Retinal pigment epithelial cell (primary cell): ENCODE results near the gene ACTRT3.

Experiments
- DNase-seq: peaks from one replicate; pipeline ENCODE4 v3.0.0-alpha.2; 2010; ENCODE audit warnings: low read depth
- H3K4me3 ChIP-seq: 2 replicates; pipeline ENCODE4 v1.5.1; 2011; ENCODE audit warnings: mild to moderate bottlenecking, low read length, control low read depth, moderate library complexity
- CTCF ChIP-seq: conservative IDR thresholded peaks from 2 replicates; pipeline ENCODE4 v1.5.1; 2011; ENCODE audit warnings: low read depth, low read length, control low read depth, inconsistent platforms

The ACTRT3 gene

GRCh38 chr3:169769287-169770181 lies at the start of gene ACTRT3:
TSS of gene ACTRT3 (minus strand) at chr3:169769561. CDS start at chr3:169769520, 41 bp downstream.
- peak; percentile 3 for TF ChIP-seq CTCF
- H3K4me3 ChIP-seq = peak within 1 kb of the TSS; percentile 90
- DNase-seq = no peak

GRCh38 chr3:169818316-169818715 lies 49.0 kb upstream of the ACTRT3 start:
- DNase-seq = no peak
- H3K4me3 ChIP-seq = no peak overlapping the region
- TF ChIP-seq CTCF = no peak

- H3K4me3 ChIP-seq = no peak overlapping the region
- no peak for TF ChIP-seq CTCF
- no peak for DNase-seq
These were observed 46.3 kb upstream of the ACTRT3 start for GRCh38 chr3:169815590-169816150.

GRCh38 chr3:169813757-169814517 lies 44.6 kb upstream of the ACTRT3 start:
- no peak overlapping the region for H3K4me3 ChIP-seq
- TF ChIP-seq CTCF = peak; percentile 44
- DNase-seq = no peak

DNA sequence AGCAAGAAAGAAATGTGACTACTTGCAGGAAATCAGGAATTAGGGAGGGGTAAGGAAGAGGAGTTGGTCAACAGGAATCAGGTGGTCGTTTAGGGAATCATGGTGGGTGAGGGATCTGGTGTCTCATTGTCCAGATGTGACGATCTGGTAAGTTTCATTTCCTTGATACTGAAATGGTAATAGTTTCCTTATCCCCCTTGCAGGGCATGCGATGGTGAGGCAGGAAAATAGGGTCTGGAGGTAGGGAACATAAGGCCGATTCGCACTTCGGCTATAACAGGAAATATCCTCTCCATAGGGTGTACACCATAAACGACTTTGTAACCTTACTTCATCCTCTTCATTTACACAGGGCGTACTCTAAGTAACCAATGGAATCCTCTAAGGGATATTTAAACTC lies 43.9 kb upstream of the ACTRT3 start:
- H3K4me3 ChIP-seq = peak overlapping the region; percentile 63
- DNase-seq = no peak
- no peak for TF ChIP-seq CTCF

- no peak for DNase-seq
- TF ChIP-seq CTCF = no peak
These were observed 43.2 kb upstream of the ACTRT3 start, which contains the start of the genes LRRC34 and LRRIQ4 for GRCh38 chr3:169812332-169813235. TSS of gene LRRC34 (minus strand) at chr3:169812904. CDS start at chr3:169812548, 356 bp downstream. TSS of gene LRRIQ4 (plus strand) at chr3:169812870. CDS start at chr3:169821922, 9,052 bp downstream.

More at GRCh38 chr3:169812332-169813235, 43.2 kb upstream of the ACTRT3 start, which contains the start of the genes LRRC34 and LRRIQ4:
- peak within 1 kb of the TSS; percentile 63 for H3K4me3 ChIP-seq
